Cardiac fibroblast (primary cell): ENCODE data around the gene ZFYVE28.
"Not testable (repeated sequence)": the region's sequence is repeated elsewhere in the genome, so short reads cannot be mapped to it uniquely, and the experiment has no call there.

Source experiments
- DNase-seq, 2 donors: peaks; one replicate each; pipeline versions ENCODE4 v3.0.0 to v3.0.0-alpha.2; 2010; ENCODE audit warnings: low read depth in 2 of 2
- H3K4me3 ChIP-seq, 2 donors: replicated peaks in 1 of 2; 1 replicate in 1 of 2; 2 replicates in 1 of 2; pipeline ENCODE4 v1.5.1; 2011; ENCODE audit warnings: low read depth in 2 of 2, low read length in 2 of 2, mild to moderate bottlenecking in 2 of 2, moderate library complexity in 1 of 2
- CTCF ChIP-seq: IDR thresholded peaks from one replicate; pipeline ENCODE4 v1.5.1; 2011; ENCODE audit warnings: low read depth, mild to moderate bottlenecking, low read length, inconsistent platforms

ZFYVE28 gene

DNA sequence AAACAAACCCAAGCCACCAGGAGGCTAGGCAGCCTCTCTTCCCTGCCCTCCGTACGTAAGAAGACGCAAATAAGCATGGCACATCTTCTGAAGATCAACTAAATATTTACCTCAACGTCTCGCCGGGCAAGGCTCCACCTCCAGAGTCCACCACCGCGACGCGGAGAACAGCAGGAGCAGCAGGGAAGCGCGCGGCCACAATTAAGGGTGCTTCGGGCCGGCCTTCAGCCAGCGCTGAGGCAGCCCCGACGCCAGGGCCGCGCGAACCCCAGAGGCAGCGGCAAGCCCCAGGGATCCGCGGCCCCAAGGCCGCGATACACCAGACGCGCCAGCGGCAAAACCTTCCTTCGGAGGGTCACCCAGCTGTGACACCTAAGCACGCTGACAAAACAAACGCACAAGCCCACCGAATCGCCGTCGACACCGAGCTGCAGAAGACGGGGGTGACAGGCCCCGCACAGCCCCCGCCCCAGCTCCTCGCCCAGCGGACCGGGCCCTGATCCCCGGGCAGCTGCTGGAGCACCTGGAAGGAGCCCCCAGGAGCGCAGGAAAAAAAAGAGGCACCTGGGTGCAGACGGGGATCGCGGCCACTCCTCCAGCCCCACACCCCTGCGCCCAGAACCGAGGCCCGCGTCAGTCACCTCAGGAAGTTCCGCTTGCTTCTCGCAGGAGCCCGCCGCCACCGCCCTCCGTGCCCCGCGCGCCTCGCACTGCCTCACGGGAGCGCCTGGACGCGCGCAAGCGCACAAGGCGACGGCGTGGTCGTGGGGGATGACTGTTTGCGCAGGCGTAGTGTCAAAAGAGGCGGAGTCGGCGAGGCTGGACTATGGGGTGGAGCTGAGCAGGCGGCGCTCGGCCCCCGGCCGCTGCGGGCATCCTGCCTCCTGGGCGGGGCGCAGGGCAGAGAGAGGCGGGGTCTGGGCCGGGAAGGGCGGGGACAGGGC, 176.8 kb downstream of the ZFYVE28 start, which contains the start of the genes HAUS3 and POLN:
Gene HAUS3 (minus strand): TSS at position 712 of the 944 bp plus-strand sequence. CDS start 1,175 bp downstream, outside the sequence.
Gene POLN (minus strand): TSS at position 712 of the 944 bp plus-strand sequence. CDS start 12,890 bp downstream, outside the sequence.
- DNase-seq = peak; percentile 98
- peak within 1 kb of the TSS; percentile 98 for H3K4me3 ChIP-seq
- TF ChIP-seq CTCF = peak; percentile 24

DNA sequence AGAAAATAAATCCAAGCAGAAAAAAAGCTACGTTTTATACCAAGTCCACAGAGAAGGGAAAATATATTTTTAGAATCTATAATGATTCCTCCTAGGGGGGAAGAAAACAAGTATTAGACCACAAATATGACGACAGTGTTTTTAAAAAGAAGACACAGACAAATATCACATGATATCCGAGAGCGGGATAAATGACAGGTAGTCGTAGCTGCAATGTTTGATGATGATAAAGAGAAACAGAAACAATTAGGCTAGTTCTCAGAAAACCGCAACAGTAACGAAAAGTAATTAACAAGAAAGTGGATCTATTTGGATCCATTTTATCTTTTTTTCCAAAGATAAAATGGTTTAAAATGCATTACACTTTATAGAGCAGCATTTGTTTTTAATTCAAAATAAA, 177.4 kb downstream of the ZFYVE28 start:
- peak overlapping the region; percentile 98 for H3K4me3 ChIP-seq
- DNase-seq = no peak
- TF ChIP-seq CTCF = no peak

DNA sequence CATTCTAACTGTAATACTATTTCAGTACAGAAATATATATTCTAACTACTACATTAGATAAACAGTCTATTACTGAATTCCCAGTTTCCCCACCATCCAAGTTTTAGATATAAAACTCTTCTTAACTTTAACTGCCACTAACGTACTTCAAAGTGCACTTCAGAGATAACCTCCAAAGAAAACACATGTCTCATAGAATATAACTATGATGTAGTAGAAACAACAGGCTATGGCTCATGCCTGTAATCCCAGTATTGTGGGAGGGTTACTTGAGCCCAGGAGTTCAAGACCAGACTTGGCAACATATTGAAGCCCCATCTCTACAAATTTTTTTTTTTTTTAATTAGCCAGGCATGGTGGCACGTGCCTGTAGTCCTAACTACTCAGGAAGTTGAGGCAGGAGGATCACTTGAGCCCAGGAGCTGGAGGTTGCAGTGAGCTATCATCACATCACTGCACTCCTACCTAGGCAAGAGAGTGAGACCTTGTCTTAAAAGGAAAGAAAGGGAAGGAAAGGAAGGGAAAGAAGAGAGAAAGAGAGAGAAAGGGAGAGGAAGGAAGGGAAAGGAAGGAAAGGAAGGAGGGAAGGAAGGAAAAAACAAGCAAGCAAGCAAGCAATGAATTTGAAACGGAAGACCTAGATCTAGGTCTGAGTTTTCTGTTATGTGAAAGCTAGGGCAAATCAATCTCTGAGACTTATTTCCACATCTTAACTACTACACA, 181.3 kb downstream of the ZFYVE28 start:
- no peak overlapping the region for H3K4me3 ChIP-seq
- DNase-seq = no peak
- no peak for TF ChIP-seq CTCF

- no peak overlapping the region for H3K4me3 ChIP-seq
- TF ChIP-seq CTCF = no peak
- DNase-seq = no peak
Observed at GRCh38 chr4:2231082-2231481, 187.4 kb downstream of the ZFYVE28 start.

DNA sequence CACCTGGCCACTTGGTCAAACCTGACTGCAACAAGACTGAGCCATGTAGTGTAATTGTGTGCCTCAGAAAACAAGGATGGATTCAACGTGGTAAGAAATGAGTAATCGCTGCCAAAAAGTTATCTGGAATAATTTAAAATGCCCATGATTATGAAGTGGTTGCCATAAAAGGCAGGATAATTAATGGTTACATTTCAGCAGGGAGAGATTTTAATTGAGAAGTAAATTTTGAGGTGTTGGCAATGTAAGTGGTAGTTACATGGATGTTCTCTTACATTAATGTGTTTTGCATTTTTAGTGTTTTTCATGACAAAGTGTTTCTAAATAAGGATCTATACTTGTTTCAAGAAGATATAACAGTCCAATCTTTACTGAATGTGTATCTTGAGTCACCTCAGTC, 192.2 kb downstream of the ZFYVE28 start:
- no peak overlapping the region for H3K4me3 ChIP-seq
- TF ChIP-seq CTCF = no peak
- DNase-seq = no peak

DNA sequence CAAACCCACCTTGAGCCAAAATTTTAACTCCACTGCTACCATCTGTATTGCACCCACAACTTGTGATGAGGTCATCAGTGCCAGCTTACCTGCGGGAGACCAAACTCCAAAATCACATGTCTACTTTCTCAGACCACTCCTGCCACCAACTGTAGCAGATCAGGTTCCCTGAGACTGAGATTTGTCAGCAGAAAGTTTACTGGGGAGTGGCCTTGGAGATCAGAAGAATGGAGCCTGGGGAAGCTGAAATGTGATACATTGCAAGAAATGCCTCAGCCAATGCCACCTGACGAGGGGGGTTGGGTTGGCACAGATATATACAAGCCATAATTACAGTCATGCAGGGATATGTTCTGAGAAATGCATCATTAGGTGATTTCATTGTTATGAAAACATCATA, 195.6 kb downstream of the ZFYVE28 start:
- DNase-seq = no peak
- no peak for TF ChIP-seq CTCF
- H3K4me3 ChIP-seq = no peak overlapping the region

- DNase-seq, H3K4me3 ChIP-seq: not testable (repeated sequence)
Observed at GRCh38 chr4:2221378-2221777, 197.1 kb downstream of the ZFYVE28 start.
